Measurements from ENCODE around the gene ANKRD63.

DNA sequence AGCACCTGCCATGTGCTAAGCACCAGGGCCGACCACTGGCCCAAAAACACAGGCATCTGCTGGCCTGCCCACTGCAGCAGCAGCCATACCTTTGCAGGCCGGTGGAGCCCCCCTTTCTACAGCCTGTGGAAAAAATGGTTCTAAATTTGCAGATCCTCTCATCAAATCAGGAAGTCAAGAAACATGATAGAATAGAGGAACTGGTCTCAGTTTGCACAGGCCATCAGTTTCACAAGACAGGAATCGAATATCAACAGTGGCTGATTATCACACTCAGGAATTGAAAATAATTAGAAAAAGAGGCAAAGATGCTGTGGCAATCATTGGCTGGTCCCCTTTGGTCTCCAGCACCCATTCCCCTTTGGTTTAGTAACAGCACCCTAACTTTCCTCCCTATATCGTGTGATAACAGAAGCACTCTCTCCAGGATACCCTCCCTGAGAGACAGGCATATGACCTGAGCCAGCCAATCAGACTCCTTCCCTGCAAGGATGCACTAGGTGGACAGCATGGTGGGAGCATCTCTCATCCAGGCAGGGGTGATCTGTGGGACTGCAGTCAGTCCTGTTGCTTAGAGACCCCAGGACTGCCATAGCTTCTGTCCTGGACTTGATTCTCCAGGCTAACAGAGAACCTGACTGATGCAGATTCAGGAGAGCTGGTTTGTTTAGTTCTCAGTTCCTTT is 47.5 kb downstream of the ANKRD63 start:
- TF ChIP-seq SIN3A (IDR thresholded peaks at IDR 0.05; ENCODE audit: borderline replicate concordance, low read depth, low read length) (no peak), RAD21 (IDR thresholded peaks at IDR 0.05; ENCODE audit: low read length) (no peak), CHD2 (IDR thresholded peaks at IDR 0.05; ENCODE audit: low read length, partially characterized antibody) (no peak), EZH2phosphoT487 (IDR thresholded peaks at IDR 0.05; ENCODE audit: borderline replicate concordance, low read depth) (no peak)
- TF ChIP-seq, protein P1, sequence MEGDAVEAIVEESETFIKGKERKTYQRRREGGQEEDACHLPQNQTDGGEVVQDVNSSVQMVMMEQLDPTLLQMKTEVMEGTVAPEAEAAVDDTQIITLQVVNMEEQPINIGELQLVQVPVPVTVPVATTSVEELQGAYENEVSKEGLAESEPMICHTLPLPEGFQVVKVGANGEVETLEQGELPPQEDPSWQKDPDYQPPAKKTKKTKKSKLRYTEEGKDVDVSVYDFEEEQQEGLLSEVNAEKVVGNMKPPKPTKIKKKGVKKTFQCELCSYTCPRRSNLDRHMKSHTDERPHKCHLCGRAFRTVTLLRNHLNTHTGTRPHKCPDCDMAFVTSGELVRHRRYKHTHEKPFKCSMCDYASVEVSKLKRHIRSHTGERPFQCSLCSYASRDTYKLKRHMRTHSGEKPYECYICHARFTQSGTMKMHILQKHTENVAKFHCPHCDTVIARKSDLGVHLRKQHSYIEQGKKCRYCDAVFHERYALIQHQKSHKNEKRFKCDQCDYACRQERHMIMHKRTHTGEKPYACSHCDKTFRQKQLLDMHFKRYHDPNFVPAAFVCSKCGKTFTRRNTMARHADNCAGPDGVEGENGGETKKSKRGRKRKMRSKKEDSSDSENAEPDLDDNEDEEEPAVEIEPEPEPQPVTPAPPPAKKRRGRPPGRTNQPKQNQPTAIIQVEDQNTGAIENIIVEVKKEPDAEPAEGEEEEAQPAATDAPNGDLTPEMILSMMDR (IDR thresholded peaks at IDR 0.05), result no peak

Data from SK-N-SH (cell line).